ENCODE results near the gene SLC36A3.

Gene SLC36A3

GRCh38 chr5:151264113-151264512, 39.5 kb downstream of the SLC36A3 start:
- Histone ChIP-seq H3K4me1 (ENCODE audit: insufficient read depth, low read length, severe bottlenecking) (no peaks in the 10 kb centered on the region), H2AFZ (ENCODE audit: low read length) (no peak overlapping the region), H3K9me3 (ENCODE audit: low read length) (no peaks in the 10 kb centered on the region), H3K9me2 (ENCODE audit: low read depth, low read length) (no peaks in the 10 kb centered on the region), H4K20me1 (ENCODE audit: insufficient read depth, low read length) (no peaks in the 10 kb centered on the region), H3K27me3 (ENCODE audit: insufficient read depth, low read length) (no peaks in the 10 kb centered on the region), H3F3A (ENCODE audit: insufficient read depth, low read length) (no peaks in the 10 kb centered on the region), H3K9ac (ENCODE audit: low read length) (no peak overlapping the region), H3K4me3 (ENCODE audit: low read depth, low read length, poor library complexity, severe bottlenecking) (no peak overlapping the region), H3K4me2 (ENCODE audit: low read length) (no peak overlapping the region), H3K79me2 (ENCODE audit: insufficient read depth, low read length) (no peaks in the 10 kb centered on the region), H3K36me3 (ENCODE audit: insufficient read depth, low read length) (peaks cover 85% of the 10 kb centered on the region), H3K27ac (ENCODE audit: low read depth, low read length, poor library complexity, severe bottlenecking) (no peak overlapping the region)
- TF ChIP-seq EZH2 (IDR thresholded peaks at IDR 0.05; ENCODE audit: borderline replicate concordance, low read length) (no peak), CTCF (IDR thresholded peaks at IDR 0.05; ENCODE audit: low read length) (no peak)

GRCh38 chr5:151262532-151262931, 41.0 kb downstream of the SLC36A3 start:
- Histone ChIP-seq H2AFZ (ENCODE audit: low read length) (no peak overlapping the region), H3K9me2 (ENCODE audit: low read depth, low read length) (no peaks in the 10 kb centered on the region), H3K79me2 (ENCODE audit: insufficient read depth, low read length) (0 out of 2 replicates have a peak, but pooled peaks cover 6% of the 10 kb centered on the region), H3K9ac (ENCODE audit: low read length) (no peak overlapping the region), H3K9me3 (ENCODE audit: low read length) (no peaks in the 10 kb centered on the region), H4K20me1 (ENCODE audit: insufficient read depth, low read length) (no peaks in the 10 kb centered on the region), H3K4me2 (ENCODE audit: low read length) (no peak overlapping the region), H3K36me3 (ENCODE audit: insufficient read depth, low read length) (peaks cover 76% of the 10 kb centered on the region), H3K4me3 (ENCODE audit: low read depth, low read length, poor library complexity, severe bottlenecking) (no peak overlapping the region), H3K4me1 (ENCODE audit: insufficient read depth, low read length, severe bottlenecking) (peaks cover 6% of the 10 kb centered on the region), H3K27ac (ENCODE audit: low read depth, low read length, poor library complexity, severe bottlenecking) (no peak overlapping the region), H3F3A (ENCODE audit: insufficient read depth, low read length) (no peaks in the 10 kb centered on the region), H3K27me3 (ENCODE audit: insufficient read depth, low read length) (no peaks in the 10 kb centered on the region)
- TF ChIP-seq CTCF (IDR thresholded peaks at IDR 0.05; ENCODE audit: low read length) (no peak), EZH2 (IDR thresholded peaks at IDR 0.05; ENCODE audit: borderline replicate concordance, low read length) (no peak)

GRCh38 chr5:151259931-151260330, 43.6 kb downstream of the SLC36A3 start:
- H3K4me1 ChIP-seq (ENCODE audit: insufficient read depth, low read length, severe bottlenecking) = peaks cover 32% of the 10 kb centered on the region
- no peak overlapping the region for H3K4me2 ChIP-seq (ENCODE audit: low read length)
- H3K4me3 ChIP-seq (ENCODE audit: low read depth, low read length, poor library complexity, severe bottlenecking) = no peak overlapping the region
- H3K9ac ChIP-seq (ENCODE audit: low read length) = no peak overlapping the region
- H3K27ac ChIP-seq (ENCODE audit: low read depth, low read length, poor library complexity, severe bottlenecking) = no peak overlapping the region
- H3K36me3 ChIP-seq (ENCODE audit: insufficient read depth, low read length) = peaks cover 50% of the 10 kb centered on the region
- TF ChIP-seq EZH2 (IDR thresholded peaks at IDR 0.05; ENCODE audit: borderline replicate concordance, low read length) (no peak), CTCF (IDR thresholded peaks at IDR 0.05; ENCODE audit: low read length) (no peak)
- H3K9me2 ChIP-seq (ENCODE audit: low read depth, low read length) = no peaks in the 10 kb centered on the region
- H3K27me3 ChIP-seq (ENCODE audit: insufficient read depth, low read length) = no peaks in the 10 kb centered on the region
- no peaks in the 10 kb centered on the region for H3F3A ChIP-seq (ENCODE audit: insufficient read depth, low read length)
- H4K20me1 ChIP-seq (ENCODE audit: insufficient read depth, low read length) = no peaks in the 10 kb centered on the region
- no peak overlapping the region for H2AFZ ChIP-seq (ENCODE audit: low read length)
- peaks cover 26% of the 10 kb centered on the region for H3K79me2 ChIP-seq (ENCODE audit: insufficient read depth, low read length)
- no peaks in the 10 kb centered on the region for H3K9me3 ChIP-seq (ENCODE audit: low read length)
